Karpas-422 (cell line): ENCODE measurements around the gene EEPD1. TPM values are rescaled to one million over a fixed set of nuclear protein-coding genes. Genes with fewer than 3 reads are reported as not detected.
"Not testable (repeated sequence)": the region's sequence is repeated elsewhere in the genome, so short reads cannot be mapped to it uniquely, and the experiment has no call there.

Experiments used
- DNase-seq: peaks from one replicate; pipeline ENCODE4 v3.0.0-alpha.2; 2015
- H2AFZ ChIP-seq: fragments of 200-600 bp; sonication (generic); 2 replicates; pipeline ENCODE4 v1.6.1; 2014; ENCODE audit warnings: antibody characterized with exemption, low read length, mixed read lengths
- H3K27ac ChIP-seq: fragments of 200-600 bp; sonication (generic); 2 replicates; pipeline ENCODE4 v1.5.1; 2014; ENCODE audit warnings: mild to moderate bottlenecking, low read length, moderate library complexity
- H3K27me3 ChIP-seq: fragments of 200-600 bp; sonication (generic); 2 replicates; pipeline ENCODE4 v1.6.1; 2014; ENCODE audit warnings: low read length, mixed read lengths
- H3K36me3 ChIP-seq: fragments of 200-600 bp; sonication (generic); 2 replicates; pipeline ENCODE4 v1.6.1; 2014; ENCODE audit warnings: low read length, mixed read lengths; ENCODE audit not compliant: insufficient read depth
- H3K4me1 ChIP-seq: fragments of 200-600 bp; sonication (generic); 2 replicates; pipeline ENCODE4 v1.6.1; 2014; ENCODE audit warnings: mild to moderate bottlenecking, low read length, mixed read lengths
- H3K4me2 ChIP-seq: fragments of 200-600 bp; sonication (generic); 2 replicates; pipeline ENCODE4 v1.6.1; 2014; ENCODE audit warnings: low read length, low read depth, mild to moderate bottlenecking; ENCODE audit not compliant: poor library complexity, severe bottlenecking
- H3K4me3 ChIP-seq: fragments of 200-600 bp; sonication (generic); 2 replicates; pipeline ENCODE4 v1.5.1; 2014; ENCODE audit warnings: mild to moderate bottlenecking, antibody characterized with exemption, low read length, mixed read lengths
- H3K79me2 ChIP-seq: fragments of 200-600 bp; sonication (generic); 2 replicates; pipeline ENCODE4 v1.6.1; 2014; ENCODE audit warnings: mild to moderate bottlenecking, low read length, mixed read lengths
- H3K9ac ChIP-seq: fragments of 200-600 bp; sonication (generic); 2 replicates; pipeline ENCODE4 v1.6.0; 2014; ENCODE audit warnings: low read length
- H3K9me2 ChIP-seq: fragments of 200-600 bp; sonication (generic), shearing (Covaris generic); replicated peaks from 2 replicates; pipeline ENCODE4 v1.6.0; 2014; ENCODE audit warnings: mild to moderate bottlenecking, low read length, moderate library complexity; ENCODE audit not compliant: insufficient read depth
- H3K9me3 ChIP-seq: fragments of 300-700, 200-600 bp; sonication (generic); 2 replicates; pipeline ENCODE4 v1.6.1; 2014; ENCODE audit warnings: low read length, mixed read lengths
- H4K20me1 ChIP-seq: fragments of 200-600 bp; sonication (generic); 2 replicates; pipeline ENCODE4 v1.6.1; 2014; ENCODE audit warnings: mild to moderate bottlenecking, antibody characterized with exemption, low read length, low read depth; ENCODE audit not compliant: insufficient read depth
- total RNA-seq: library from RNA; depleted of rRNA; stranded (reverse); fragments of >200 nt; shearing (Covaris generic); gene quantifications from 2 replicates; pipeline ENCODE4 v1.2.3, GENCODE V29; 2014; ENCODE audit warnings: low replicate concordance

Gene EEPD1
- total RNA-seq, 1 experiment from 2014 or later: 28.8 TPM

DNA sequence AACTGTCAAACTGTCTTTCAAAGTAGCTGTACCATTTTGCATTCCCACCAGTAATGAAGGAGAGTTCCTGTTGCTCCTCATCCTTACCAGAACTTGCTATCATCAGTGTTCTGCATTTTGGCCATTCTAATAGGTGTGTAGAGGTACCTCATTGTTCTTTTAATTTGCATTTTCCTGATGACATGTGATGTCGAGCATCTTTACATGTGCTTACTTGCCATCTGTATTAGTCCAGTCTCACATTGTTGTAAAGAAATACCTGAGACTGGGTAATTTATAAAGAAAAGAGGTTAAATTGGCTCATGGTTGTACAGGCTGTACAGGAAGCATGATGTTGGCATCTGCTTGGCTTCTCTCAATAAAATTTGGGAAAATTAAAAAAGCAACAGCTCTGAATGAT is 38.7 kb upstream of the EEPD1 start:
- 0 out of 2 replicates have a peak, but pooled peaks cover 5% of the 10 kb centered on the region for H3K4me1 ChIP-seq
- no peaks in the 10 kb centered on the region for H3K36me3 ChIP-seq
- H2AFZ ChIP-seq: no peak overlapping the region
- H3K79me2 ChIP-seq: no peaks in the 10 kb centered on the region
- DNase-seq: no peak
- no peak overlapping the region for H3K27ac ChIP-seq
- H3K9ac ChIP-seq: no peak overlapping the region
- H3K4me2 ChIP-seq: no peak overlapping the region
- no peak overlapping the region for H3K4me3 ChIP-seq
- no peaks in the 10 kb centered on the region for H3K9me3 ChIP-seq
- 0 out of 2 replicates have a peak, but pooled peaks cover 4% of the 10 kb centered on the region for H4K20me1 ChIP-seq
- no peaks in the 10 kb centered on the region for H3K9me2 ChIP-seq
- H3K27me3 ChIP-seq: no peaks in the 10 kb centered on the region

DNA sequence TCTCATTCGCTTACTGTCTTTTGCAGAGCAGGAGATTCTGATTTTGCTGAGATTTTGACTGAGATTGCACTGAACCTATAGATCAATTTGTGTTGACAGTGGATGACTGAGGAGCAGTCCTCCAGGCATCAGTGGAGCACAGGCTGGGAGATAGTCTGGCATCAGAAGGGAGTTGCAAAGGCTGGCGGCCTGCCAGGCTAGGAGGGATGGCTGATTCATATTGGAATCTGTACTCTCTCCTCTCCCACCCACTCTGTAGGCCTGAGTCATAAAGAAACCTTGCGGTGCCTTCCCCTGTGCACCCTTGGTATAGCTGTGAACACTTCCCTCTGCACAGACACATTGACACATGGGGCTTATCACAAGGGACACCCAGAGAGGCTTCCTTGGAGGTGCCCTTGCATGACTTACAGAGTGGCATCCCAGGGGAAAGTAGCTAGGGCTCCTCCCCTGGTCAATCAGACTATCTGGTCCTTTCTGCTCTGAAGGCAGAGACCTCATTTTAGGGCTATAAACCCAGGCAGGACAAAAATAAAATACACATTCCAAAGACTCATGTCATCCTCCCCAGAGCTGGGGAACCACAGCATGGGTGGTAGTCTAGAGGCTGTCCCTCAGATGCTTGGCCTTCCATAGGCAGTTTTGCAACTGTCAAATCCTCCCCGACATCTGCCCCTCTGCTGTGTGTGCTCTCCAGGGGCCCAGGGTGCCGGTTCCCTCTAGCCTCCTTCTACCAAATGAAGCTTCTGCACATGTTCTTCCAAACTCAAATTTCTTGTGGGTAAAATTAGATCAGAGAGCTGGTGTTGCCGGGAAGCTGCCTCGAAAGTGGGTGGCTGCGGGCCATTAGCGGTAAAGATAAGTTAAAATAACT is 37.4 kb upstream of the EEPD1 start:
- Histone ChIP-seq H3K4me2 (no peak overlapping the region), H3K79me2 (no peaks in the 10 kb centered on the region), H3K4me3 (no peak overlapping the region), H2AFZ (no peak overlapping the region), H4K20me1 (no peaks in the 10 kb centered on the region), H3K9me3 (no peaks in the 10 kb centered on the region), H3K9me2 (no peaks in the 10 kb centered on the region), H3K9ac (no peak overlapping the region), H3K27me3 (no peaks in the 10 kb centered on the region), H3K36me3 (no peaks in the 10 kb centered on the region), H3K4me1 (0 out of 2 replicates have a peak, but pooled peaks cover 5% of the 10 kb centered on the region), H3K27ac (no peak overlapping the region)
- DNase-seq: no peak

DNA sequence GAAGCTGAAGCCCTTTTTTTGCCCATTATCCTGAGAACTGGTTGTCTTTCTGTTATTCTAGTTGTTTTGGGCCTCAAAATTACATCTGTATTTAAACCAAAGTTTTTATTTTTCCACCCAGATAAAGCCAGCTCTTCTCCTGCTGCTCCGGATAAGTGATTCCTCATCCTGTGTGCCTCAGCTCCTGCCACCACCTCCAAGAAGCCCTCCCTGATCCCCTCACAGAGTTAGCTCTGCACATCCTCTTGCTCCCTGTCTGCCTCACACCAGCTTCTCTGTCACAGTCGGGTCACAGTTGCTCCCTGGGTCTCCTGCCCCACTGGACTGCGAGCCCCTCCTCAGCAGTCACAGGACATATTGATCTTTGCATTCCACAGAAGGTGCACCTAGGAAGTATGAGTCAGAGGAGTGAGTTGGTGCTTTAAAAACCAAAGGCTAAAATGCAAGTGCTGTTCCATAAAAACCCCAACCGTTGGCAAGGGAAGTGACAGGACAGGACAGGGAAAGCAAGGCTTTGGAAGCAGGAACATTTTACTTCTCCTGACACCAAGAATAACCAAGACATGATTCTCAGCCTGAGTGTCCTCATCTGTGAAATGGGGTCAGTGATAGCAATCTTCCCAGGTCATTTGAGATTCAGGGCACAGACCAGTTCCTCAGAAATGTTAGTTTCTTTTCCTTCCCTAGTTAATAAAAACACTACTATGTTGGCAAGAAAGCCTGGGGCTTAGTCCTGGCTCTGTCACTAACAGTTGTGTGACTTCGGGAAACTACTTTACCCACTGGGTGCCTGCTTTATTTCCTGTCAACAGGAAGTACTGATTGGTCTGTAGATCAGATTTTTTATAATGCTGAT is 36.5 kb upstream of the EEPD1 start:
- no peak overlapping the region for H3K4me2 ChIP-seq
- no peak overlapping the region for H3K4me3 ChIP-seq
- H3K27ac ChIP-seq: no peak overlapping the region
- no peak overlapping the region for H3K9ac ChIP-seq
- 0 out of 2 replicates have a peak, but pooled peaks cover 5% of the 10 kb centered on the region for H3K4me1 ChIP-seq
- H2AFZ ChIP-seq: no peak overlapping the region
- no peak for DNase-seq
- H3K36me3 ChIP-seq: no peaks in the 10 kb centered on the region
- H4K20me1 ChIP-seq: no peaks in the 10 kb centered on the region
- H3K79me2 ChIP-seq: no peaks in the 10 kb centered on the region
- no peaks in the 10 kb centered on the region for H3K27me3 ChIP-seq
- H3K9me3 ChIP-seq: no peaks in the 10 kb centered on the region
- no peaks in the 10 kb centered on the region for H3K9me2 ChIP-seq

DNA sequence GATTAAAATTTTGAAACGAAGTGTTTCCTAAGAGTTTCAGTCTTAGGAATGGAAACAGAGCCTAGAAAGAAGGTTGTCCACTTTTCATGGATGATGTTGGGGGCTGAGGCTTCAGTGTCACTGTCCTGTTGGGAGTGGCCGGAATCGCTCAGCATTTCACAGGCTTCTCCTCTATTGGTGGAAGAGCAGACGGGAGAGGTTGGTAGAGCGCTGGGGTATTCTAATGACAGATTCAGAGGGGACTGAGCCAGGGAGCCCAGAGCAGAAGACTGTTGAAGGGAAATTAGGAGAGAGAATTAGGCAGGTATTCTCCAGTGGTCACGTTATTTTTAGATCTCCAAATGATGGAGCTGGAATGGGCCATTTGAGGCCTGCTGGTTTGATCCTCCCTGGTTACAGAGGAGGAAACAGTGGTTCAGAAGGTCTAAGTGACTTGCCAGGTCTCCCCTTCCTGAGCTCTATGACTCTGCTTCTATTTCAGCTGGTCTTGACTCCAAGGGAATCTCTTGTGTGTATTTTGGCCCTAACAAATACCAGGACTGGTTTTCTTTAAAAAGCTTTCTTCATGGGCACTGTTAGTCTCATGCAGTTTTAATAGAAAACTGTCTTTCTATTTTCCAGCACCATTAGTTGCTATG is 35.7 kb upstream of the EEPD1 start:
- H3K4me2 ChIP-seq: no peak overlapping the region
- no peaks in the 10 kb centered on the region for H3K9me2 ChIP-seq
- no peak overlapping the region for H2AFZ ChIP-seq
- no peak overlapping the region for H3K27ac ChIP-seq
- H3K79me2 ChIP-seq: no peaks in the 10 kb centered on the region
- H3K27me3 ChIP-seq: no peaks in the 10 kb centered on the region
- no peaks in the 10 kb centered on the region for H3K9me3 ChIP-seq
- no peaks in the 10 kb centered on the region for H4K20me1 ChIP-seq
- 0 out of 2 replicates have a peak, but pooled peaks cover 5% of the 10 kb centered on the region for H3K4me1 ChIP-seq
- H3K4me3 ChIP-seq: no peak overlapping the region
- no peaks in the 10 kb centered on the region for H3K36me3 ChIP-seq
- no peak overlapping the region for H3K9ac ChIP-seq
- no peak for DNase-seq

DNA sequence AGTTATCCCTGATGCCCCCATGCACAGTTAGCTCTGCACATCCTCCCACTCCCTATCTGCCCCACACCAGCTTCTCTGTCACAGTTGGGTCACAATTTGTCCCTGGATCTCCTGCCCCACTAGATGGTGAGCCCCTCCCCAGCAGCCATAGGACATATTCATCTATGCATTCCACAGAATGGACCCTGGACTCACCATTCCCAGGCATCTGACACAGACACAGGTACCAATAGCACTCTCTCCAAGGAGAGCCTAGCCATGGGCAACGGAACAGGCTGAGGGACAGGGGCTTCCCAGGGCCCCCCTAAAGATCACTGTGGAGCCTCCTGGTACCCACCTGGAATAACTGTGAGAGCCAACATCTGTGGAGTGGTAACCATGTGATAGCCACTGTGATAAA is 34.7 kb upstream of the EEPD1 start:
- H3K79me2 ChIP-seq: no peaks in the 10 kb centered on the region
- H4K20me1 ChIP-seq: no peaks in the 10 kb centered on the region
- no peak overlapping the region for H3K9ac ChIP-seq
- H3K9me3 ChIP-seq: no peaks in the 10 kb centered on the region
- H2AFZ ChIP-seq: no peak overlapping the region
- no peak overlapping the region for H3K4me2 ChIP-seq
- H3K4me3 ChIP-seq: no peak overlapping the region
- no peaks in the 10 kb centered on the region for H3K36me3 ChIP-seq
- H3K27ac ChIP-seq: no peak overlapping the region
- H3K4me1 ChIP-seq: 0 out of 2 replicates have a peak, but pooled peaks cover 5% of the 10 kb centered on the region
- no peak for DNase-seq
- no peaks in the 10 kb centered on the region for H3K27me3 ChIP-seq
- H3K9me2 ChIP-seq: no peaks in the 10 kb centered on the region

DNA sequence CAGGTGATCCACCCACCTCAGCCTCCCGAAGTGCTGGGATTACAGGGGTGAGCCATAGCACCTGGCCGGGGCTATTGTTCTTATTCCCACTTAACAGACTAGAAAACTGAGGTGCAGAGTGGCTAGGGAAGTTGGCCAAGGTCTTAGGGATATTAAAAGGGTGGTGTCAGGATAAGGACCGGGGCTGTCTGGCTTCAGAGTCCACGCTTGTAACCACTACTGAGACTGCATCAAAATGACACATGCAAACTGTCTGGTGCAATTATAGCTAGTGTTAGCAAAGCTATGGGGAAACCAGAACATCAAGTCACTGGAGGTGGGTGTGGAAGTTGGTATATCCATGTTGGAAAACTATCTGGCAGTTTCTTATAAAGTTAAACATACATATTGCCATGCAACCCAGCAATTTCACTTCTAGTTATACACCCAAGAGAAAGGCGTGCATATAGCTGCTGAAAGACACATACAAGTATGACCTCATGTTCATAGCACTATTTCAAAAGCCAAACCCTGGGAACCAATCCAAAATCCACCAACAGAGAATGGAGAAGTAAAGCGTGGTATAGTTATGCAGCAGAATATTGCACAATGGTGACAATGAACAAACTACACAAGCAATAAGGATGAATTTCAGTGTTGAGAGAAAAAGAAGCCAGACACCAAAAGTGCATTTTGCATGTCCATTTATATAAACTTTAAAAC is 33.9 kb upstream of the EEPD1 start:
- DNase-seq: no peak
- Histone ChIP-seq H3K36me3 (no peaks in the 10 kb centered on the region), H3K79me2 (no peaks in the 10 kb centered on the region), H2AFZ (no peak overlapping the region), H3K9me3 (no peaks in the 10 kb centered on the region), H3K27ac (no peak overlapping the region), H3K9ac (no peak overlapping the region), H3K4me1 (0 out of 2 replicates have a peak, but pooled peaks cover 5% of the 10 kb centered on the region), H3K4me2 (no peak overlapping the region), H3K4me3 (no peak overlapping the region), H4K20me1 (no peaks in the 10 kb centered on the region), H3K27me3 (no peaks in the 10 kb centered on the region), H3K9me2 (no peaks in the 10 kb centered on the region)

DNA sequence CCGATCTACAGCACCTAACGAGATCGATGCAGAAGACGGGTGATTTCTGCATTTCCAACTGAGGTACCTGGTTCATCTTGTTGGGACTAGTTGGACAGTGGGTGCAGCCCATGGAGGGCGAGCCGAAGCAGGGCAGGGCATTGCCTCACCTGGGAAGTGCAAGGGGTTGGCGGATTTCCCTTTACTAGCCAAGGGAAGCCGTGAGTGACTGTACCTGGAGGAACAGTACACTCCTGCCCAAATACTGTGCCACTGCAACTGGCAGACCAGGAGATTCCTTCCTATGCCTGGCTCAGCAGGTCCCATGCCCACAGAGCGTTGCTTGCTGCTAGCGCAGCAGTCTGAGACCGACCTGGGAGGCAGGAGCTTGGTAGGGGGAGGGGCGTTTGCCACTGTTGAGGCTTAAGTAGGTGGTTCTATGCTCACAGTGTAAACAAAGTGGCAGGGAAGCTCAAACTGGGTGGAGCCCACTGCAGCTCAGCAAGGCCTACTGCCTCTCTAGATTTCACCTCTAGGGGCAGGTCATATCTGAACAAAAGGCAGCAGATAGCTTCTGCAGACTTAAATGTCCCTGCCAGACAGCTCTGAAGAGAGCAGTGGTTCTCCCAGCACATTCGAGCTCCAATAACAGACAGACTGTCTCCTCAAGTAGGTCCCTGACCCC is 32.9 kb upstream of the EEPD1 start:
- H3K4me2 ChIP-seq, H3K4me1 ChIP-seq: not testable (repeated sequence)

More for the DNA sequence above, 32.9 kb upstream of the EEPD1 start:
- not testable (repeated sequence) for H3K27ac ChIP-seq, H2AFZ ChIP-seq, H3K36me3 ChIP-seq, DNase-seq, H4K20me1 ChIP-seq, H3K4me3 ChIP-seq, H3K9ac ChIP-seq, H3K9me3 ChIP-seq, H3K27me3 ChIP-seq, H3K9me2 ChIP-seq, H3K79me2 ChIP-seq
